G401 (cell line): Measurements from ENCODE around the gene IGSF9B. TPM values are rescaled to one million over a fixed set of nuclear protein-coding genes. Genes with fewer than 3 reads are reported as not detected.

Experiments
- DNase-seq: peaks from one replicate; pipeline ENCODE4 v3.0.0-alpha.2; 2015; ENCODE audit warnings: low spot score
- in situ Hi-C: cut with HindIII; loops from 2 replicates; pipeline ENCODE4 v1.10.0; 2016; ENCODE audit warnings: low sequenced_read_pairs, mixed read lengths
- total RNA-seq: library from RNA; depleted of rRNA; stranded (reverse); fragments of >200 nt; shearing (Covaris generic); gene quantifications from 2 replicates; pipeline ENCODE4 v1.2.3, GENCODE V29; 2014; rRNA removed

IGSF9B gene
- total RNA-seq, 1 experiment from 2014 or later: 0.51 TPM

GRCh38 chr11:133892584-133893380 is 64.0 kb downstream of the IGSF9B start:
- no peak for DNase-seq
- in situ Hi-C loops: no loop called here

DNA sequence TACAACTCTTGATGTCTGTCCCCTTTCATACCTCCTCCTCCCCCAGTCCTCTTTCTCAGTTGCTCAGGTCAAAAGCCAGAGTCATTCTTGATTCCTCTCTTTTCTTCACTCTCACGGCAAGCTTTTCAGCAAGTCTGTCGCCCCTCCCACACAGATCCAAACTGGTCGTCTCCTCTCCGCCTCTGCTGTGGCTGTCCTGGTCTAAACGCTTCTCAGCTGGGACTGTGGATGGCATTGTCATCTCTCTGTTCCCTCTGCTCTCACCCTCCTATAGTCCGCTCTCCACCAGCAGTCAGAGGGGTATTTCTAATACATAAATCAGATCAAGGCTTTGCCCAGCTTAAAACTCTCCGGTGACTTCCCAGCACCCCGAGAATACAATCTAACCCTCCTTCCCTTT is 64.6 kb downstream of the IGSF9B start:
- DNase-seq: no peak
- in situ Hi-C loops: no loop called here

DNA sequence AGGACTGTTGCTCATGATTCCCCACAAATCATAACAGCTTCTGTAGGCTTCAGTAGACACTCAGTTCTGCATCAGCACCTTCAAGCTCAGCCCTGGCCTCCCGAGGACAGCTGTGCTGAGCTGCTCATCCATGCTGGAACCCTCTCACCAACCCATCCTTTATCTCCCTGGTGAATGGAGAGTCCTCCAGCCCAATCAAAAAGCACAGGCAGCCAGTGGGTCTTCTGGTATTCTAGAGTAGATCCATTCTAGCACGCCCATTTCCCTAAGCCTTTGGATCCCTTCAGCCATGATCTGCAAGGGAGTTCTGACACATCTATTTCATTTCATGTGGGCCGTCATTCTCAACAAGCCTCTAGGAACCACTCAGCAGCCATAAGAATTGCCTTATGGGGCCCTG is 66.9 kb downstream of the IGSF9B start:
- in situ Hi-C loops: no loop called here
- no peak for DNase-seq

GRCh38 chr11:133889188-133889587 is 67.6 kb downstream of the IGSF9B start:
- DNase-seq: no peak
- in situ Hi-C loops: no loop called here

- DNase-seq: no peak
- in situ Hi-C loops: no loop called here
Observed at GRCh38 chr11:133887692-133888332, 69.0 kb downstream of the IGSF9B start.

- DNase-seq: no peak
- in situ Hi-C loops: no loop called here
Observed at GRCh38 chr11:133886029-133886428, 70.7 kb downstream of the IGSF9B start.

- in situ Hi-C loops: no loop called here
- no peak for DNase-seq
Observed at GRCh38 chr11:133872160-133872559, 84.6 kb downstream of the IGSF9B start.

DNA sequence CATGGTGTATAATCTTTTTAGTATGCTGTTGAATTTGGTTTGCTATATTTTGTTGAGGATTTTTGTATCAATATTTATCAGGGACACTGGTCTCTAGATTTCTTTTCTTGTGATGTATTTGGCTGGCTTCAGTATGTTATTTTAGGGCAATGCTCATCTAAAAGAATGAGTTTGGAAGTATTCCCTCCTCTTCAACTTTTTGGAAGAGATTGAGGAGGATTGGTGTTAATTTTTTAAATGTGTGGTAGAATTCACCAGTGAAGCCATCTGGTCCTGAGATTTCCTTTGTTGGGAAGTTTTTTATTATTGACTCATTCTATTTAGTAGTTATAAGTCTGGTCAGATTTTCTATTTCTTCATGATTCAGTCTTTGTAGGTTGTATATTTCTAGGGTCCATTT is 89.3 kb downstream of the IGSF9B start:
- in situ Hi-C loops: no loop called here
- no peak for DNase-seq

DNA sequence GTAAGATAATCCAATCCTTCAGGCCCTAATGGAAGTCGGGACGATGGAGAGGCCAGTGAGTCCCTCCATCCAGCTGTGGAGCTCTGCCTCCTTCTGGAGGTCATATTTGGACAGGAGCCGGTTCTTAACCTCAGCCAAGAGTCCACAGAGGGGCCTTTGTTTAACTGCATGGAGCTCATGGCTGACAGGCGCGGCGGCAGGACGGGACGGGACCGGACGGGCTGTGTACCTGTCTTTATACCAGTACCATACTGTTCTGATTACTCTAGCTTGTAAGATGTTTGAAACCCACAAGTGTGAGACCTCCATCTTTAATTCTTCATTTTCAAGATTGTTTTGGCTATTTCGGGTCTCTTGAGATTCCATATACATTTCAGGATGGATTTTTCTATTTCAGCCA is 91.3 kb downstream of the IGSF9B start:
- in situ Hi-C loops: no loop called here
- no peak for DNase-seq

DNA sequence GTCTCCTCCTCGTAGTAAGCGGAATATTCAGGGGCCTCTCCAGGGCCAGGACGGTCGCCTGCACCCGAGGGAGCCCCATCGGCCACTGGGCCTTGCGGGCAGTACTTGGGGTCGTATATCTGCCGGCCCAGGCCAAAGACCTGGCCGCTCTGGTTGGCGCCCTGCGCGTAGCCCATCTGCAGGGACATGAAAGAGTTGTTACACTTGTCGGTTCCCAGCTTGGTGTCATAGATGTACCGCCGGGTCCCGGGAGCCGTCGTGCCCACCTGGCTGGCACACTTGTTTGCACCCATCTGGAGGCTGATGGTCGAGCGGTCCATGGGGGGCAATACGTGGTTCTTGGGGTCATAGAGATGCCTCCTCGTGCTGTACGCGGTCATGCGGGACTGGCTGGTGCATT is 92.0 kb downstream of the IGSF9B start:
- in situ Hi-C loops: no loop called here
- no peak for DNase-seq

DNA sequence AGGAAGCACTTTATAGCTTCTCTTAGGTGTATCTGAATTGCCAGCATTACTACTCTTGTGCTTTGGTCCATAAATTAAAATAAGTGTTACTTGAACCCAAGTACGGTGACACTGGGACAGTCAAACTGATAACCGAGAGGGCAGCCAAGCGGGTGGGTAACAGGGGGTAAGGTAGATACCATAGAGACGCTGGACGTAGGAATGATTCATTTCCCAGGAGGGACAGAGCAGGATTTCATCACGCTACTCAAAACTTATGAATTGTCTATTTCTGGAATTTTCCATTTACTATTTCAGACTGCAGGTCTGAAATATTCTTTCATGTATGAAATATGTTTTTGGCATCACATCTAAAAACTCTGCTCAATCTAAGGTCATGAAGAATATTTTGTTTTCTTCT is 96.6 kb downstream of the IGSF9B start:
- in situ Hi-C loops: no loop called here
- no peak for DNase-seq

Other genes with a start within 250 kb of the IGSF9B start
- not detected in 2 replicates for gene SPATA19, start 111.5 kb downstream of the IGSF9B start, total RNA-seq
- gene JAM3, start 112.1 kb upstream of the IGSF9B start, total RNA-seq: 35.9 and 41.8 TPM in 2 replicates